Esophagus squamous epithelium (tissue), 4 donors: Measurements from ENCODE around the gene DPH1.

Experiments used
- POLR2A ChIP-seq, 4 donors: fragments of 450-650 bp; IDR thresholded peaks; one replicate each; pipeline ENCODE4 v1.6.1; 2017; ENCODE audit warnings: antibody characterized with exemption in 4 of 4, mild to moderate bottlenecking in 4 of 4, moderate library complexity in 3 of 4
- TF ChIP-seq, protein P1 (sequence below), 6 experiments: fragments of 450-650 bp in 4 of 6; fragments of 200-600 bp in 2 of 6; sonication (generic) in 2 of 6; IDR thresholded peaks; one replicate each; pipeline ENCODE4 v1.5.1; 2016 to 2019; ENCODE audit warnings: antibody characterized with exemption in 6 of 6, mild to moderate bottlenecking in 4 of 6, moderate library complexity in 4 of 6

DNA sequence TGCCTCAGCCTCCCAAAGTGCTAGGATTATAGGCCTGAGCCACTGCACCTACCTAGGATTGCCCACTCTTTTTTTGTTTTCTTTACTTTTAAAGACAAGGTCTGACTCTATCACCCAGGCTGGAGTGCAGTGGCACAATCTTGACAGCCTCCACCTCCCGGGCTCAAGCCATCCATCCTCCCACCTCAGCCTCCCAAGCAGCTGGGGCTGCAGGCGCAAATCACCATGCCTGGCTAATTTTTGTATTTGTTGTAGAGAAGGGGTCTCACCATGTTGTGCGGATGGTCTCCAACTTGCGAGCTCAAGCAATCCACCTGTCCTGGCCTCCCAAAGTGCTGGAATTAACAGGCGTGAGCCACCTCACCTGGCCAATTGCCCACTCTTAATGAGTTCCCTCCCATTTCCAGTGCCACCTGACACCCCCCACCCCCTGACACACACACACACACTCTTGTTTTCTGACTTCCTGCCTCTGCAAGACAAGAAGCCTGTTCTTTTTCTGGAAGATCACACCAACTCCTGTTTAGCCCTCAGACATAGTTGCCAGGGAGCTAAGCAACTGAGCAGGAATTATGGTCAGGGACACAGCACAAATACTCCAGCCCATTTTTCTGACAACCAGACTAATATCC is 14.4 kb downstream of the DPH1 start:
- TF ChIP-seq, protein P1, sequence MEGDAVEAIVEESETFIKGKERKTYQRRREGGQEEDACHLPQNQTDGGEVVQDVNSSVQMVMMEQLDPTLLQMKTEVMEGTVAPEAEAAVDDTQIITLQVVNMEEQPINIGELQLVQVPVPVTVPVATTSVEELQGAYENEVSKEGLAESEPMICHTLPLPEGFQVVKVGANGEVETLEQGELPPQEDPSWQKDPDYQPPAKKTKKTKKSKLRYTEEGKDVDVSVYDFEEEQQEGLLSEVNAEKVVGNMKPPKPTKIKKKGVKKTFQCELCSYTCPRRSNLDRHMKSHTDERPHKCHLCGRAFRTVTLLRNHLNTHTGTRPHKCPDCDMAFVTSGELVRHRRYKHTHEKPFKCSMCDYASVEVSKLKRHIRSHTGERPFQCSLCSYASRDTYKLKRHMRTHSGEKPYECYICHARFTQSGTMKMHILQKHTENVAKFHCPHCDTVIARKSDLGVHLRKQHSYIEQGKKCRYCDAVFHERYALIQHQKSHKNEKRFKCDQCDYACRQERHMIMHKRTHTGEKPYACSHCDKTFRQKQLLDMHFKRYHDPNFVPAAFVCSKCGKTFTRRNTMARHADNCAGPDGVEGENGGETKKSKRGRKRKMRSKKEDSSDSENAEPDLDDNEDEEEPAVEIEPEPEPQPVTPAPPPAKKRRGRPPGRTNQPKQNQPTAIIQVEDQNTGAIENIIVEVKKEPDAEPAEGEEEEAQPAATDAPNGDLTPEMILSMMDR (IDR thresholded peaks at IDR 0.05): no peak
- TF ChIP-seq POLR2A (IDR thresholded peaks at IDR 0.05): no peak
